HUES64 (cell line): ENCODE measurements around the gene GTF2IRD1. TPM values are rescaled to one million over a fixed set of nuclear protein-coding genes. Genes with fewer than 3 reads are reported as not detected.
"Not testable (repeated sequence)": the region's sequence is repeated elsewhere in the genome, so short reads cannot be mapped to it uniquely, and the experiment has no call there.

ENCODE experiments used
- H3K27ac ChIP-seq: 2 replicates; pipeline ENCODE4 v1.7.0; 2013; ENCODE audit warnings: low read depth, low read length, inconsistent platforms
- H3K27me3 ChIP-seq: 2 replicates; pipeline ENCODE4 v1.6.1; 2013; ENCODE audit warnings: mild to moderate bottlenecking, low read length; ENCODE audit not compliant: insufficient read depth
- H3K36me3 ChIP-seq: 2 replicates; pipeline ENCODE4 v1.6.1; 2013; ENCODE audit warnings: mild to moderate bottlenecking, low read length; ENCODE audit not compliant: insufficient read depth
- H3K4me1 ChIP-seq: 2 replicates; pipeline ENCODE4 v1.6.1; 2013; ENCODE audit warnings: mild to moderate bottlenecking, low read length, moderate library complexity; ENCODE audit not compliant: insufficient read depth
- H3K4me3 ChIP-seq: 2 replicates; pipeline ENCODE4 v1.5.1; 2013; ENCODE audit warnings: mild to moderate bottlenecking, low read length, moderate library complexity
- H3K9ac ChIP-seq: 2 replicates; pipeline ENCODE4 v1.6.1; 2013; ENCODE audit warnings: mild to moderate bottlenecking, low read depth, low read length
- H3K9me3 ChIP-seq: 2 replicates; pipeline ENCODE4 v1.6.1; 2013; ENCODE audit warnings: low read depth, low read length; ENCODE audit not compliant: insufficient read depth
- WGBS: fragments of 150-250, 120-280 bp; methylation state at CpG from one replicate; pipeline ENCODE4 v1.1.7; 2013; ENCODE audit warnings: missing lambda C conversion rate; 5-methylcytosine and 5-hydroxymethylcytosine counted together
- polyA plus RNA-seq, 2 experiments: library from polyadenylated mRNA; stranded (reverse); fragments of 50-300 nt; gene quantifications; one replicate each; pipeline ENCODE4 v1.2.3, GENCODE V29; 2013

Gene GTF2IRD1
- polyA plus RNA-seq (2013, experiment 1 of 2), result 22.4 TPM
- 31.5 TPM for polyA plus RNA-seq (2013, experiment 2 of 2)

GRCh38 chr7:74453322-74454011 lies at the start of gene GTF2IRD1:
Gene GTF2IRD1, plus strand, starts transcription at chr7:74453906. Its CDS starts 54,175 bp downstream, at chr7:74508081.
- 3% methylated on average over 53 of the region's 62 CpGs for WGBS
- Histone ChIP-seq H3K4me3 (peak within 1 kb of the TSS; percentile 68), H3K9ac (peak within 1 kb of the TSS; percentile 75), H3K4me1 (no peaks in the 10 kb centered on the region; the same call in none of the 2 replicates), H3K27ac (peak within 1 kb of the TSS; percentile 68), H3K36me3 (no peaks in the 10 kb centered on the region), H3K27me3 (no peaks in the 10 kb centered on the region), H3K9me3 (no peaks in the 10 kb centered on the region)

- Histone ChIP-seq H3K9ac (no peak overlapping the region), H3K4me1 (0 out of 2 replicates have a peak, but pooled peaks cover 3% of the 10 kb centered on the region), H3K9me3 (no peaks in the 10 kb centered on the region), H3K27ac (no peak overlapping the region), H3K4me3 (no peak overlapping the region), H3K27me3 (no peaks in the 10 kb centered on the region), H3K36me3 (peaks cover 19% of the 10 kb centered on the region)
- 93% methylated on average over 8 of the region's 8 CpGs for WGBS
These were observed 49.4 kb upstream of the GTF2IRD1 start for GRCh38 chr7:74404388-74404700.

- 0 out of 2 replicates have a peak, but pooled peaks cover 3% of the 10 kb centered on the region for H3K4me1 ChIP-seq
- H3K9ac ChIP-seq, result no peak overlapping the region
- no peak overlapping the region for H3K4me3 ChIP-seq
- no peaks in the 10 kb centered on the region for H3K27me3 ChIP-seq
- H3K9me3 ChIP-seq, result no peaks in the 10 kb centered on the region
- no peak overlapping the region for H3K27ac ChIP-seq
- H3K36me3 ChIP-seq, result peaks cover 19% of the 10 kb centered on the region
- 90% methylated on average over 15 of the region's 15 CpGs for WGBS
These were observed 49.0 kb upstream of the GTF2IRD1 start for GRCh38 chr7:74404741-74405140.

- H3K4me3 ChIP-seq, result no peak overlapping the region
- H3K27me3 ChIP-seq, result no peaks in the 10 kb centered on the region
- H3K36me3 ChIP-seq, result peaks cover 16% of the 10 kb centered on the region
- H3K4me1 ChIP-seq, result 0 out of 2 replicates have a peak, but pooled peaks cover 3% of the 10 kb centered on the region
- 73% methylated on average over 31 of the region's 31 CpGs for WGBS
- no peak overlapping the region for H3K27ac ChIP-seq
- H3K9me3 ChIP-seq, result no peaks in the 10 kb centered on the region
- H3K9ac ChIP-seq, result no peak overlapping the region
These were observed 48.4 kb upstream of the GTF2IRD1 start for GRCh38 chr7:74405191-74405898.

GRCh38 chr7:74405899-74406512 lies 47.7 kb upstream of the GTF2IRD1 start:
- Histone ChIP-seq H3K4me3 (no peak overlapping the region), H3K4me1 (0 out of 2 replicates have a peak, but pooled peaks cover 3% of the 10 kb centered on the region), H3K9ac (no peak overlapping the region), H3K27ac (no peak overlapping the region), H3K36me3 (peaks cover 12% of the 10 kb centered on the region), H3K27me3 (no peaks in the 10 kb centered on the region), H3K9me3 (no peaks in the 10 kb centered on the region)
- 93% methylated on average over 20 of the region's 20 CpGs for WGBS

- peaks cover 9% of the 10 kb centered on the region for H3K36me3 ChIP-seq
- 87% methylated on average over 4 of the region's 4 CpGs for WGBS
- no peak overlapping the region for H3K9ac ChIP-seq
- H3K4me3 ChIP-seq, result no peak overlapping the region
- no peaks in the 10 kb centered on the region for H3K27me3 ChIP-seq
- no peak overlapping the region for H3K27ac ChIP-seq
- 0 out of 2 replicates have a peak, but pooled peaks cover 3% of the 10 kb centered on the region for H3K4me1 ChIP-seq
- no peaks in the 10 kb centered on the region for H3K9me3 ChIP-seq
These were observed 45.7 kb upstream of the GTF2IRD1 start for GRCh38 chr7:74407958-74408357.

GRCh38 chr7:74409571-74409970 lies 44.1 kb upstream of the GTF2IRD1 start:
- Histone ChIP-seq H3K4me3 (no peak overlapping the region), H3K9ac (no peak overlapping the region), H3K9me3 (no peaks in the 10 kb centered on the region), H3K36me3 (peaks cover 2% of the 10 kb centered on the region), H3K27me3 (no peaks in the 10 kb centered on the region), H3K4me1 (0 out of 2 replicates have a peak, but pooled peaks cover 3% of the 10 kb centered on the region), H3K27ac (no peak overlapping the region)
- 88% methylated on average over 7 of the region's 7 CpGs for WGBS

GRCh38 chr7:74410772-74411171 lies 42.9 kb upstream of the GTF2IRD1 start:
- Histone ChIP-seq H3K9ac (no peak overlapping the region), H3K27ac (no peak overlapping the region), H3K4me1 (no peaks in the 10 kb centered on the region), H3K27me3 (no peaks in the 10 kb centered on the region), H3K9me3 (no peaks in the 10 kb centered on the region), H3K4me3 (no peak overlapping the region), H3K36me3 (no peaks in the 10 kb centered on the region)
- 90% methylated on average over 2 of the region's 2 CpGs for WGBS

- not testable (repeated sequence) for H3K4me3 ChIP-seq, H3K4me1 ChIP-seq, H3K27ac ChIP-seq, H3K27me3 ChIP-seq, H3K9me3 ChIP-seq, H3K9ac ChIP-seq, H3K36me3 ChIP-seq
- WGBS, result 90% methylated on average over 5 of the region's 5 CpGs
These were observed 42.1 kb upstream of the GTF2IRD1 start for GRCh38 chr7:74411571-74411970.

GRCh38 chr7:74412056-74412455 lies 41.6 kb upstream of the GTF2IRD1 start:
- H3K4me1 ChIP-seq, result no peaks in the 10 kb centered on the region
- no peaks in the 10 kb centered on the region for H3K27me3 ChIP-seq
- H3K27ac ChIP-seq, result no peak overlapping the region
- 88% methylated on average over 4 of the region's 4 CpGs for WGBS
- H3K36me3 ChIP-seq, result no peaks in the 10 kb centered on the region
- H3K9ac ChIP-seq, result no peak overlapping the region
- H3K9me3 ChIP-seq, result no peaks in the 10 kb centered on the region
- H3K4me3 ChIP-seq, result no peak overlapping the region

GRCh38 chr7:74412603-74413002 lies 41.1 kb upstream of the GTF2IRD1 start:
- H3K36me3 ChIP-seq, result no peaks in the 10 kb centered on the region
- no peaks in the 10 kb centered on the region for H3K4me1 ChIP-seq
- no peaks in the 10 kb centered on the region for H3K27me3 ChIP-seq
- H3K9ac ChIP-seq, result no peak overlapping the region
- 95% methylated on average over 3 of the region's 3 CpGs for WGBS
- H3K4me3 ChIP-seq, result no peak overlapping the region
- H3K9me3 ChIP-seq, result no peaks in the 10 kb centered on the region
- H3K27ac ChIP-seq, result no peak overlapping the region
